H9 (cell line): ENCODE measurements around the gene CAMK1G. TPM values are rescaled to one million over a fixed set of nuclear protein-coding genes. Genes with fewer than 3 reads are reported as not detected.

ENCODE experiments used
- DNase-seq: peaks from one replicate; pipeline ENCODE4 v3.0.0-alpha.2; 2017
- H2AFZ ChIP-seq: one replicate; pipeline ENCODE4 v1.6.1; 2013; ENCODE audit warnings: mild to moderate bottlenecking, low read length, control low read depth, moderate library complexity
- H2AK5ac ChIP-seq: 2 replicates; pipeline ENCODE4 v1.6.1; 2013; ENCODE audit warnings: low read length, control low read depth, mixed read lengths; ENCODE audit not compliant: insufficient read length
- H2BK120ac ChIP-seq: one replicate; pipeline ENCODE4 v1.6.1; 2013; ENCODE audit warnings: low read depth, mild to moderate bottlenecking, low read length, control low read depth, inconsistent platforms; ENCODE audit not compliant: poor library complexity, severe bottlenecking
- H2BK12ac ChIP-seq: 2 replicates; pipeline ENCODE4 v1.6.1; 2013; ENCODE audit warnings: low read length, control low read depth, mixed read lengths, low read depth; ENCODE audit not compliant: insufficient read length
- H2BK15ac ChIP-seq: 2 replicates; pipeline ENCODE4 v1.6.1; 2013; ENCODE audit warnings: low read depth, low read length, control low read depth
- H2BK20ac ChIP-seq: one replicate; pipeline ENCODE4 v1.6.1; 2013; ENCODE audit warnings: low read depth, mild to moderate bottlenecking, low read length, control low read depth, inconsistent platforms; ENCODE audit not compliant: poor library complexity, severe bottlenecking
- H2BK5ac ChIP-seq: 2 replicates; pipeline ENCODE4 v1.6.1; 2013; ENCODE audit warnings: low read length, control low read depth, mixed read lengths; ENCODE audit not compliant: insufficient read length
- H3K14ac ChIP-seq: 2 replicates; pipeline ENCODE4 v1.6.1; 2013; ENCODE audit warnings: low read length, control low read depth; ENCODE audit not compliant: insufficient read depth
- H3K18ac ChIP-seq: 2 replicates; pipeline ENCODE4 v1.6.1; 2013; ENCODE audit warnings: low read depth, mild to moderate bottlenecking, mixed read lengths, low read length, control low read depth; ENCODE audit not compliant: insufficient read length
- H3K23ac ChIP-seq: 2 replicates; pipeline ENCODE4 v1.6.1; 2013; ENCODE audit warnings: low read length, control low read depth, mixed read lengths, low read depth; ENCODE audit not compliant: insufficient read length
- H3K23me2 ChIP-seq: 2 replicates; pipeline ENCODE4 v1.6.1; 2013; ENCODE audit warnings: low read depth, mild to moderate bottlenecking, mixed read lengths, low read length, control low read depth; ENCODE audit not compliant: insufficient read length, poor library complexity, severe bottlenecking
- H3K27ac ChIP-seq: 2 replicates; pipeline ENCODE4 v1.5.1; 2013; ENCODE audit warnings: low read length, control low read depth, mixed read lengths, low read depth; ENCODE audit not compliant: insufficient read length
- H3K27me3 ChIP-seq: 2 replicates; pipeline ENCODE4 v1.6.1; 2013; ENCODE audit warnings: low read length, control low read depth, inconsistent platforms; ENCODE audit not compliant: insufficient read depth
- H3K4ac ChIP-seq: 2 replicates; pipeline ENCODE4 v1.6.1; 2013; ENCODE audit warnings: low read depth, mild to moderate bottlenecking, control low read depth, inconsistent platforms, low read length, moderate library complexity
- H3K4me1 ChIP-seq: 2 replicates; pipeline ENCODE4 v1.6.1; 2013; ENCODE audit warnings: low read length, control low read depth, inconsistent platforms; ENCODE audit not compliant: insufficient read depth
- H3K4me2 ChIP-seq: 2 replicates; pipeline ENCODE4 v1.6.1; 2013; ENCODE audit warnings: low read length, control low read depth, mixed read lengths; ENCODE audit not compliant: insufficient read length, insufficient read depth
- H3K56ac ChIP-seq: 2 replicates; pipeline ENCODE4 v1.6.1; 2013; ENCODE audit warnings: low read depth, mild to moderate bottlenecking, mixed read lengths, low read length, control low read depth; ENCODE audit not compliant: insufficient read length
- H3K79me1 ChIP-seq: 2 replicates; pipeline ENCODE4 v1.6.1; 2013; ENCODE audit warnings: low read depth, mild to moderate bottlenecking, moderate library complexity, low read length, control low read depth, inconsistent platforms; ENCODE audit not compliant: insufficient read depth, poor library complexity, severe bottlenecking
- H3K79me2 ChIP-seq: 2 replicates; pipeline ENCODE4 v1.6.1; 2013; ENCODE audit warnings: low read length, control low read depth, inconsistent platforms; ENCODE audit not compliant: insufficient read depth
- H3K9ac ChIP-seq: 2 replicates; pipeline ENCODE4 v1.6.1; 2013; ENCODE audit warnings: low read length, control low read depth, mixed read lengths; ENCODE audit not compliant: insufficient read length; ENCODE audit errors: extremely low read depth
- H3K9me3 ChIP-seq: one replicate; pipeline ENCODE4 v1.6.1; 2013; ENCODE audit warnings: low read depth, low read length, inconsistent platforms; ENCODE audit not compliant: control insufficient read depth
- H3T11ph ChIP-seq: one replicate; pipeline ENCODE4 v1.6.1; 2013; ENCODE audit warnings: mild to moderate bottlenecking, low read length, control low read depth, inconsistent platforms
- H4K20me1 ChIP-seq: one replicate; pipeline ENCODE4 v1.6.1; 2013; ENCODE audit not compliant: control insufficient read depth, insufficient read length, insufficient read depth
- H4K5ac ChIP-seq: 2 replicates; pipeline ENCODE4 v1.6.1; 2013; ENCODE audit warnings: low read depth, mild to moderate bottlenecking, mixed read lengths, low read length, control low read depth; ENCODE audit not compliant: insufficient read length
- H4K8ac ChIP-seq: replicated peaks from 2 replicates; pipeline ENCODE4 v1.6.1; 2013; ENCODE audit warnings: low read length, control low read depth, mixed read lengths, low read depth; ENCODE audit not compliant: insufficient read length
- H4K91ac ChIP-seq: 2 replicates; pipeline ENCODE4 v1.6.1; 2013; ENCODE audit warnings: low read depth, mild to moderate bottlenecking, moderate library complexity, mixed read lengths, low read length, control low read depth; ENCODE audit not compliant: insufficient read length
- H3K27ac Mint-ChIP-seq, 3 experiments: 2 replicates in 2 of 3; 3 replicates in 1 of 3; pipeline ENCODE4 v1.8.0; 2020 to 2021; ENCODE audit warnings: mixed read lengths in 3 of 3, mild to moderate bottlenecking in 1 of 3, moderate library complexity in 1 of 3
- H3K27me3 Mint-ChIP-seq: 2 replicates; pipeline ENCODE4 v1.8.0; 2021; ENCODE audit warnings: low read depth, mild to moderate bottlenecking, moderate library complexity, mixed read lengths
- H3K36me3 Mint-ChIP-seq, 3 experiments: 2 replicates in 2 of 3; 3 replicates in 1 of 3; pipeline ENCODE4 v1.8.0; 2020 to 2021; ENCODE audit warnings: low read depth in 3 of 3, mixed read lengths in 3 of 3; ENCODE audit not compliant: insufficient read depth in 1 of 3
- H3K4me1 Mint-ChIP-seq, 2 experiments: 2 replicates each; pipeline ENCODE4 v1.8.0; 2020; ENCODE audit warnings: mixed read lengths in 2 of 2
- H3K4me3 Mint-ChIP-seq, 2 experiments: 2 replicates in 1 of 2; 3 replicates in 1 of 2; pipeline ENCODE4 v1.8.0; 2020 to 2021; ENCODE audit warnings: mild to moderate bottlenecking in 2 of 2, mixed read lengths in 2 of 2, moderate library complexity in 1 of 2
- H3K9me3 Mint-ChIP-seq, 2 experiments: 2 replicates in 1 of 2; 3 replicates in 1 of 2; pipeline ENCODE4 v1.8.0; 2020; ENCODE audit warnings: mild to moderate bottlenecking in 2 of 2, mixed read lengths in 2 of 2, moderate library complexity in 1 of 2
- WGBS: extraction: QIAGEN DNeasy Blood & Tissue Kit; methylation state at CpG from one replicate; pipeline ENCODE4 v1.1.7; 2013; ENCODE audit warnings: missing lambda C conversion rate, low lambda C conversion rate, mixed read lengths; ENCODE audit not compliant: insufficient read length; ENCODE audit errors: extremely low coverage; 5-methylcytosine and 5-hydroxymethylcytosine counted together
- total RNA-seq: library from RNA; stranded (reverse); gene quantifications from 2 replicates; pipeline ENCODE4 v1.2.1, GENCODE V29; 2021
- TF ChIP-seq, protein P1 (sequence below): fragments of 200-600 bp; sonication (generic); conservative IDR thresholded peaks from 3 replicates; pipeline ENCODE4 v1.8.0; 2021; ENCODE audit warnings: antibody characterized with exemption, mild to moderate bottlenecking

Gene CAMK1G
- total RNA-seq, 1 experiment from 2014 or later, result 0.28 TPM

DNA sequence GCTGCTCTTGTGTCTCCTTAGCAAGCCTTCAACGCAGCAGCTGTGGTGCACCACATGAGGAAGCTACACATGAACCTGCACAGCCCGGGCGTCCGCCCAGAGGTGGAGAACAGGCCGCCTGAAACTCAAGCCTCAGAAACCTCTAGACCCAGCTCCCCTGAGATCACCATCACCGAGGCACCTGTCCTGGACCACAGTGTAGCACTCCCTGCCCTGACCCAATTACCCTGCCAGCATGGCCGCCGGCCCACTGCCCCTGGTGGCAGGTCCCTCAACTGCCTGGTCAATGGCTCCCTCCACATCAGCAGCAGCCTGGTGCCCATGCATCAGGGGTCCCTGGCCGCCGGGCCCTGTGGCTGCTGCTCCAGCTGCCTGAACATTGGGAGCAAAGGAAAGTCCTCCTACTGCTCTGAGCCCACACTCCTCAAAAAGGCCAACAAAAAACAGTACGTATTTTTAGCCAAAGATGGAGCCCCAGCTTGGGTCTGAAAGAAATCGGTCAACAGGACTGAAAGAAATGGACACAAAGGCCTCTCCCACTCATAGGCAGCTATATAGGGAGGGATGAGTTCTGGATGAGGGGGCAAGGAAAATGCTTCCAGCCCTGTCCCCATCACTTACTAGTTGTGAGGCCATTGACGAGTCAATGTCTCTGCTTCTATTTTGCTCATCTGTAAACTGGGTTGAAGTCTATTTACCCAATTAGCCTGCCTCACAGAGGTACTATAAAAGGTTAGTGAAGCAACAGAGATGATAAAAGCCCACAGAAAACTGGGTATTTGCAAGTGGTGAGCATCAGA lies 28.5 kb downstream of the CAMK1G start:
- Histone ChIP-seq H2BK15ac (no peak overlapping the region), H3K18ac (no peak overlapping the region), H3K23me2 (no peaks in the 10 kb centered on the region), H3K27me3 (no peaks in the 10 kb centered on the region), H2BK12ac (no peak overlapping the region), H2AK5ac (no peak overlapping the region), H3K9ac (no peak overlapping the region), H4K8ac (no peak overlapping the region), H3K27ac (no peak overlapping the region), H2BK5ac (no peak overlapping the region), H3K4me1 (no peaks in the 10 kb centered on the region), H3K56ac (no peak overlapping the region), H2BK120ac (no peak overlapping the region), H3K4ac (no peak overlapping the region), H3K14ac (no peak overlapping the region), H3K9me3 (no peaks in the 10 kb centered on the region), H4K91ac (no peak overlapping the region), H3K79me1 (no peaks in the 10 kb centered on the region), H2AFZ (no peak overlapping the region), H3K4me2 (no peak overlapping the region), H2BK20ac (no peak overlapping the region), H4K5ac (no peak overlapping the region), H3K23ac (no peak overlapping the region), H3T11ph (no peak overlapping the region), H4K20me1 (no peaks in the 10 kb centered on the region), H3K79me2 (no peaks in the 10 kb centered on the region)
- Mint-ChIP-seq H3K27ac (no peak overlapping the region), H3K4me1 (no peaks in the 10 kb centered on the region), H3K4me3 (no peak overlapping the region), H3K36me3 (no peaks in the 10 kb centered on the region; a peak in 2 of 7 replicates), H3K27me3 (peaks cover 7% of the 10 kb centered on the region), H3K9me3 (no peaks in the 10 kb centered on the region; a peak in 1 of 5 replicates)
- DNase-seq, result no peak
- WGBS, result no CpG with 5 or more reads among the region's 13 CpGs
- TF ChIP-seq, protein P1, sequence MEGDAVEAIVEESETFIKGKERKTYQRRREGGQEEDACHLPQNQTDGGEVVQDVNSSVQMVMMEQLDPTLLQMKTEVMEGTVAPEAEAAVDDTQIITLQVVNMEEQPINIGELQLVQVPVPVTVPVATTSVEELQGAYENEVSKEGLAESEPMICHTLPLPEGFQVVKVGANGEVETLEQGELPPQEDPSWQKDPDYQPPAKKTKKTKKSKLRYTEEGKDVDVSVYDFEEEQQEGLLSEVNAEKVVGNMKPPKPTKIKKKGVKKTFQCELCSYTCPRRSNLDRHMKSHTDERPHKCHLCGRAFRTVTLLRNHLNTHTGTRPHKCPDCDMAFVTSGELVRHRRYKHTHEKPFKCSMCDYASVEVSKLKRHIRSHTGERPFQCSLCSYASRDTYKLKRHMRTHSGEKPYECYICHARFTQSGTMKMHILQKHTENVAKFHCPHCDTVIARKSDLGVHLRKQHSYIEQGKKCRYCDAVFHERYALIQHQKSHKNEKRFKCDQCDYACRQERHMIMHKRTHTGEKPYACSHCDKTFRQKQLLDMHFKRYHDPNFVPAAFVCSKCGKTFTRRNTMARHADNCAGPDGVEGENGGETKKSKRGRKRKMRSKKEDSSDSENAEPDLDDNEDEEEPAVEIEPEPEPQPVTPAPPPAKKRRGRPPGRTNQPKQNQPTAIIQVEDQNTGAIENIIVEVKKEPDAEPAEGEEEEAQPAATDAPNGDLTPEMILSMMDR, result peak; percentile 42; the same call in 2 of the 3 replicates
